C4-2B (cell line): ENCODE data around the gene DNAH8.

ENCODE experiments used
- CTCF ChIP-seq: fragments of 450-650 bp; conservative IDR thresholded peaks from 2 replicates; pipeline ENCODE4 v1.5.1; 2017; ENCODE audit warnings: mild to moderate bottlenecking
- ZFX ChIP-seq: fragments of 450-650 bp; IDR thresholded peaks from 2 replicates; pipeline ENCODE4 v1.6.1; 2017

GRCh38 chr6:39058471-39059147 is 343.5 kb downstream of the DNAH8 start:
- TF ChIP-seq ZFX (no peak), CTCF (no peak)
